SK-N-SH treated with all-trans-retinoic acid at 6 μM for 48 hours (cell line): ENCODE data around the gene COL17A1.

Experiments used
- BACH2 ChIP-seq: fragments of 250-450 bp; sonication (Bioruptor Pico); IDR thresholded peaks from 2 replicates; pipeline ENCODE4 v1.9.0; 2021; ENCODE audit warnings: mild to moderate bottlenecking, borderline replicate concordance
- CSDC2 ChIP-seq: fragments of 250-450 bp; sonication (Bioruptor Pico); IDR thresholded peaks from 2 replicates; pipeline ENCODE4 v1.5.0; 2020; ENCODE audit warnings: mild to moderate bottlenecking, moderate library complexity
- OSR1 ChIP-seq: fragments of 250-450 bp; sonication (Bioruptor Pico); IDR thresholded peaks from 2 replicates; pipeline ENCODE4 v1.8.0; 2022; ENCODE audit warnings: moderate library complexity, mild to moderate bottlenecking, inconsistent platforms
- PATZ1 ChIP-seq: fragments of 250-450 bp; sonication (Bioruptor Pico); IDR thresholded peaks from 2 replicates; pipeline ENCODE4 v1.8.0; 2020; ENCODE audit warnings: mild to moderate bottlenecking, moderate library complexity, borderline replicate concordance
- RARB ChIP-seq: fragments of 250-450 bp; sonication (Bioruptor Pico); IDR thresholded peaks from 2 replicates; pipeline ENCODE4 v1.8.0; 2021; ENCODE audit warnings: mild to moderate bottlenecking, moderate library complexity
- SNAI2 ChIP-seq: fragments of 250-450 bp; sonication (Bioruptor Pico); IDR thresholded peaks from 2 replicates; pipeline ENCODE4 v1.5.0; 2020; ENCODE audit warnings: mild to moderate bottlenecking, moderate library complexity
- ZFP3 ChIP-seq: fragments of 250-450 bp; sonication (Bioruptor Pico); IDR thresholded peaks from 2 replicates; pipeline ENCODE4 v1.5.0; 2020; ENCODE audit warnings: mild to moderate bottlenecking, moderate library complexity

DNA sequence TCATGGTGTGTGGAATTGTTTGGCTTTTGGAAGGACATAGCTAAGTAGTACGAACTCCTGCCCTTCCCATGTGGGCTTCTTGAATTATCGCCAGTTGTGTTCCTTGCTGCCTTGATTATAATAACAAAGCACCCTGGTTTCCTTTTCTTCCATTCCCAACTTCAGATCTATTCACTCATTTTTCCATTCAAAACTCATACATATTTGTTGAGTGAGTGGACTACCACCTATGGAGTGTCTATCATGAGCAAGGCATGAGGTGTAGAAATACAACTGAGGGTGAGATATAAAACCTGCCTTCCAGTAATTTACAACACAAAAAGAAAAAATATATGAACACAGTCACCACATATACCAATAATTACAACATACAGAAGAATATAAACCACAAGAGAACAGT is 4.9 kb upstream of the COL17A1 start:
- TF ChIP-seq PATZ1 (no peak), CSDC2 (CRISPR knock-in tag) (no peak), ZFP3 (CRISPR knock-in tag) (no peak), BACH2 (no peak), SNAI2 (no peak), OSR1 (no peak), RARB (no peak)
